ENCODE data around the gene NARS2. TPM values are rescaled to one million over a fixed set of nuclear protein-coding genes. Genes with fewer than 3 reads are reported as not detected.

NARS2 gene
- total RNA-seq, 1 donor from 2014 or later, result 27.5 TPM

- Mint-ChIP-seq H3K27ac (no peak overlapping the region), H3K27me3 (no peaks in the 10 kb centered on the region), H3K36me3 (peaks cover 35% of the 10 kb centered on the region), H3K4me1 (ENCODE audit: unreplicated experiment) (no peaks in the 10 kb centered on the region), H3K4me3 (no peak overlapping the region), H3K9me3 (peaks cover 4% of the 10 kb centered on the region)
- no peak for DNase-seq (ENCODE audit: extremely low spot score, unreplicated experiment)
- no peak for TF ChIP-seq CTCF (conservative IDR thresholded peaks at IDR 0.05)
Observed at GRCh38 chr11:78478536-78478935, 96.1 kb downstream of the NARS2 start.

GRCh38 chr11:78476066-78476465 is 98.6 kb downstream of the NARS2 start:
- Mint-ChIP-seq H3K4me3 (no peak overlapping the region), H3K4me1 (ENCODE audit: unreplicated experiment) (no peaks in the 10 kb centered on the region), H3K27me3 (no peaks in the 10 kb centered on the region), H3K36me3 (peaks cover 33% of the 10 kb centered on the region), H3K27ac (no peak overlapping the region), H3K9me3 (peaks cover 4% of the 10 kb centered on the region)
- no peak for TF ChIP-seq CTCF (conservative IDR thresholded peaks at IDR 0.05)
- no peak for DNase-seq (ENCODE audit: extremely low spot score, unreplicated experiment)

GRCh38 chr11:78474451-78474850 is 100.2 kb downstream of the NARS2 start:
- H3K4me1 Mint-ChIP-seq (ENCODE audit: unreplicated experiment), result no peaks in the 10 kb centered on the region
- no peak overlapping the region for H3K27ac Mint-ChIP-seq
- H3K4me3 Mint-ChIP-seq, result no peak overlapping the region
- no peaks in the 10 kb centered on the region for H3K27me3 Mint-ChIP-seq
- H3K36me3 Mint-ChIP-seq, result peaks cover 29% of the 10 kb centered on the region
- H3K9me3 Mint-ChIP-seq, result peaks cover 4% of the 10 kb centered on the region
- no peak for DNase-seq (ENCODE audit: extremely low spot score, unreplicated experiment)
- TF ChIP-seq CTCF (conservative IDR thresholded peaks at IDR 0.05), result no peak

GRCh38 chr11:78472905-78473304 is 101.8 kb downstream of the NARS2 start:
- Mint-ChIP-seq H3K4me1 (ENCODE audit: unreplicated experiment) (no peaks in the 10 kb centered on the region), H3K9me3 (peaks cover 4% of the 10 kb centered on the region)

GRCh38 chr11:78472382-78472781 is 102.3 kb downstream of the NARS2 start:
- H3K4me3 Mint-ChIP-seq, result no peak overlapping the region
- H3K36me3 Mint-ChIP-seq, result peaks cover 24% of the 10 kb centered on the region
- DNase-seq (ENCODE audit: extremely low spot score, unreplicated experiment), result no peak
- H3K27ac Mint-ChIP-seq, result no peak overlapping the region
- H3K9me3 Mint-ChIP-seq, result peaks cover 4% of the 10 kb centered on the region
- TF ChIP-seq CTCF (conservative IDR thresholded peaks at IDR 0.05), result no peak
- H3K4me1 Mint-ChIP-seq (ENCODE audit: unreplicated experiment), result no peaks in the 10 kb centered on the region
- H3K27me3 Mint-ChIP-seq, result no peaks in the 10 kb centered on the region

More at GRCh38 chr11:78472905-78473304, 101.8 kb downstream of the NARS2 start:
- Mint-ChIP-seq H3K27me3 (no peaks in the 10 kb centered on the region), H3K36me3 (peaks cover 25% of the 10 kb centered on the region), H3K27ac (no peak overlapping the region), H3K4me3 (no peak overlapping the region)
- no peak for TF ChIP-seq CTCF (conservative IDR thresholded peaks at IDR 0.05)
- DNase-seq (ENCODE audit: extremely low spot score, unreplicated experiment), result no peak

GRCh38 chr11:78470861-78471442 is 103.7 kb downstream of the NARS2 start:
- H3K27ac Mint-ChIP-seq, result no peak overlapping the region
- peaks cover 16% of the 10 kb centered on the region for H3K36me3 Mint-ChIP-seq
- H3K4me1 Mint-ChIP-seq (ENCODE audit: unreplicated experiment), result no peaks in the 10 kb centered on the region
- H3K4me3 Mint-ChIP-seq, result no peak overlapping the region
- no peak for DNase-seq (ENCODE audit: extremely low spot score, unreplicated experiment)
- TF ChIP-seq CTCF (conservative IDR thresholded peaks at IDR 0.05), result no peak
- H3K27me3 Mint-ChIP-seq, result no peaks in the 10 kb centered on the region
- H3K9me3 Mint-ChIP-seq, result peaks cover 4% of the 10 kb centered on the region

Data from type B pancreatic cell (in vitro differentiated cells).